PFSK-1 (cell line): ENCODE results near the gene HAUS2.

ENCODE experiments used
- POLR2AphosphoS5 ChIP-seq: IDR thresholded peaks from 2 replicates; pipeline ENCODE4 v1.6.1; 2012; ENCODE audit warnings: low read depth, mild to moderate bottlenecking, control low read depth, low read length, moderate library complexity
- SIN3A ChIP-seq: IDR thresholded peaks from 2 replicates; pipeline ENCODE4 v1.6.1; 2012; ENCODE audit warnings: mild to moderate bottlenecking, low read length, moderate library complexity, borderline replicate concordance; ENCODE audit not compliant: insufficient read depth
- TAF1 ChIP-seq: IDR thresholded peaks from 2 replicates; pipeline ENCODE4 v1.6.1; 2012; ENCODE audit warnings: low read length, control low read depth, borderline replicate concordance; ENCODE audit not compliant: insufficient read depth

DNA sequence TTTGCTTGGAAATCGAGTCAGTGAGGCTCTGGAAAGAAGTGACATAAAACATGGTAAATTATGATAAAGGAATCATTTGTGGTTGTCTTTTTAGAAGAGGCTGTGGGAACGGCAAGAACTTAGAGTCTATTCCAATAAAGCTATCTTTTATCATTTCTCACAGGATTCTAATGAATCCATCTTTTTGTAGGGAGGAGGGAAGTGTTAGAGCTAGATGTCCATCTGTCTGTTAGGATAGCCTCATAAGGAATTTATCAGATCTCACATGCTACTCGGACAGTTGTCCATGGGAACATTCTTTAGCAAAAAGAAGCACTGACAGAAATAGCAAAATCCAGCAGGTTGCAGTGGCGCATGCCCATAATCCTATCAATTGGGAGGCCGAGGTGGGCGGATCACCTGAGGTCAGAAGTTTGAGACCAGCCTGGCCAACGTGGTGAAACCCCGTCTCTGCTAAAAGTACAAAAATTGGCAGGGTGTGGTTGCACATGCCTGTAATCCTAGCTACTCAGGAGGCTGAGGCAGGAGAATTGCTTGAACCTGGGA is 63.8 kb downstream of the HAUS2 start:
- no peak for TF ChIP-seq SIN3A
- no peak for TF ChIP-seq TAF1
- no peak for TF ChIP-seq POLR2AphosphoS5
